Suprapubic skin (tissue), 4 donors: ENCODE measurements around the gene KRTAP10-3.

ENCODE experiments used
- CTCF ChIP-seq, 2 donors: fragments of 200-600 bp in 1 of 2; fragments of 450-650 bp in 1 of 2; sonication (generic) in 1 of 2; IDR thresholded peaks; one replicate each; pipeline ENCODE4 v1.5.1; 2016 to 2019; ENCODE audit warnings: antibody characterized with exemption in 2 of 2, mild to moderate bottlenecking in 1 of 2, moderate library complexity in 1 of 2
- EP300 ChIP-seq: sonication (generic); formaldehyde crosslinking; IDR thresholded peaks from one replicate; pipeline ENCODE4 v1.6.1; 2017; ENCODE audit warnings: antibody characterized with exemption
- POLR2A ChIP-seq, 2 donors: fragments of 450-650 bp; IDR thresholded peaks; one replicate each; pipeline ENCODE4 v1.6.1; 2017; ENCODE audit warnings: antibody characterized with exemption in 2 of 2, mild to moderate bottlenecking in 2 of 2, moderate library complexity in 2 of 2
- POLR2AphosphoS5 ChIP-seq, 3 donors: sonication (generic); formaldehyde crosslinking; IDR thresholded peaks; one replicate each; pipeline ENCODE4 v1.6.1; 2017; ENCODE audit warnings: antibody characterized with exemption in 3 of 3

DNA sequence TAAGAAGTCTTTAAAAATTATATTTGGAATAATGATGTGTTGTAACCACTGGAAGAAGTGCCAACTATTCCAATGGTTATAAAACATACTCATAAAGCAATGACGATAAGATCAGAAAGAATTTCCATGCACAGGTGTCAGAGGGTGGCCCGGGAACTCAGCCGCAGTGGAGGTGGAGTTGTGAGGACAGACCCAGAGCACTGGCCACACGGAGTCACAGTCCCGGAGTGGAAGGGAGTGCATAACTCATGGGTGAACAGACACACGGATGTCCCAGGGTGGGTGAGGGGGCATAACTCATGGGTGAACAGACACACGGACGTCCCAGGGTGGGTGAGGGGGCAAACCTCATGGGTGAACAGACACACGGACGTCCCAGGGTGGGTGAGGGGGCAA is 17.4 kb upstream of the KRTAP10-3 start:
- TF ChIP-seq CTCF (IDR thresholded peaks at IDR 0.05): no peak
- TF ChIP-seq EP300: no peak
- no peak for TF ChIP-seq POLR2A (IDR thresholded peaks at IDR 0.05)
- no peak for TF ChIP-seq POLR2AphosphoS5 (IDR thresholded peaks at IDR 0.05)
